AG10803 (cell line): ENCODE measurements around the gene COA6.
"Not testable (repeated sequence)": the region's sequence is repeated elsewhere in the genome, so short reads cannot be mapped to it uniquely, and the experiment has no call there.

Experiments used
- DNase-seq: peaks from one replicate; pipeline ENCODE4 v3.0.0; 2010; ENCODE audit warnings: low read depth
- H3K4me3 ChIP-seq: 2 replicates; pipeline ENCODE4 v1.5.1; 2011; ENCODE audit warnings: mild to moderate bottlenecking, low read length, control low read depth
- CTCF ChIP-seq: conservative IDR thresholded peaks from 2 replicates; pipeline ENCODE4 v1.5.1; 2011; ENCODE audit warnings: mild to moderate bottlenecking, low read length, control low read depth, inconsistent platforms

Gene COA6

GRCh38 chr1:234355782-234356510, 17.3 kb upstream of the COA6 start:
- no peak for DNase-seq
- H3K4me3 ChIP-seq: no peak overlapping the region
- no peak for TF ChIP-seq CTCF

- not testable (repeated sequence) for DNase-seq
- H3K4me3 ChIP-seq: 0 out of 2 replicates have a peak overlapping the region, but pooled peaks have one; percentile 18
Measured at GRCh38 chr1:234356615-234357269, 16.5 kb upstream of the COA6 start.

GRCh38 chr1:234357831-234358230, 15.4 kb upstream of the COA6 start:
- no peak overlapping the region for H3K4me3 ChIP-seq
- DNase-seq: no peak
- TF ChIP-seq CTCF: no peak

- no peak for DNase-seq
- H3K4me3 ChIP-seq: no peak overlapping the region
- TF ChIP-seq CTCF: no peak
Measured at GRCh38 chr1:234361102-234361603, 12.1 kb upstream of the COA6 start.

- no peak for TF ChIP-seq CTCF
- no peak overlapping the region for H3K4me3 ChIP-seq
- DNase-seq: no peak
Measured at GRCh38 chr1:234362558-234362957, 10.7 kb upstream of the COA6 start.

- no peak for TF ChIP-seq CTCF
- H3K4me3 ChIP-seq: no peak overlapping the region
- DNase-seq: no peak
Measured at GRCh38 chr1:234368320-234369032, 4.8 kb upstream of the COA6 start.

- DNase-seq: no peak
- no peak for TF ChIP-seq CTCF
- no peak overlapping the region for H3K4me3 ChIP-seq
Measured at GRCh38 chr1:234369033-234369430, 4.2 kb upstream of the COA6 start.
